SK-N-SH (cell line): Measurements from ENCODE around the gene DNAH11.
"Not testable (repeated sequence)": the region's sequence is repeated elsewhere in the genome, so short reads cannot be mapped to it uniquely, and the experiment has no call there.

Experiments
- CTCF ChIP-seq: fragments of 200-600 bp; sonication (generic); IDR thresholded peaks from 2 replicates; pipeline ENCODE4 v1.6.1; 2017; ENCODE audit warnings: antibody characterized with exemption, mild to moderate bottlenecking, moderate library complexity
- EP300 ChIP-seq, 2 experiments: IDR thresholded peaks; 2 replicates each; pipeline versions ENCODE4 v1.4.0 to v1.6.1; 2012; ENCODE audit warnings: borderline replicate concordance in 1 of 2, low read depth in 1 of 2, low read length in 1 of 2
- EZH2phosphoT487 ChIP-seq: fragments of 200-600 bp; sonication (generic); IDR thresholded peaks from 2 replicates; pipeline ENCODE4 v1.6.1; 2017; ENCODE audit warnings: low read depth, mixed run types, mild to moderate bottlenecking, antibody characterized with exemption, moderate library complexity, borderline replicate concordance
- FOXM1 ChIP-seq: IDR thresholded peaks from 2 replicates; pipeline ENCODE4 v1.4.0; 2012; ENCODE audit warnings: low read depth, mild to moderate bottlenecking
- GATA2 ChIP-seq: sonication (generic); formaldehyde crosslinking; IDR thresholded peaks from 2 replicates; pipeline ENCODE4 v1.5.0; 2020; ENCODE audit warnings: mild to moderate bottlenecking, missing genetic modification reagents
- MXI1 ChIP-seq: IDR thresholded peaks from 2 replicates; pipeline ENCODE4 v1.6.1; 2012; ENCODE audit warnings: mild to moderate bottlenecking, low read depth, low read length, improper control_type of control experiment
- PBX3 ChIP-seq: IDR thresholded peaks from 2 replicates; pipeline ENCODE4; 2012
- POLR2AphosphoS5 ChIP-seq: IDR thresholded peaks from 2 replicates; pipeline ENCODE4 v1.6.1; 2012; ENCODE audit warnings: low read depth, low read length
- SMC3 ChIP-seq: IDR thresholded peaks from 2 replicates; pipeline ENCODE4 v1.6.1; 2012; ENCODE audit warnings: low read depth, low read length, improper control_type of control experiment
- TEAD4 ChIP-seq: IDR thresholded peaks from 2 replicates; pipeline ENCODE4 v1.4.0; 2012; ENCODE audit warnings: mild to moderate bottlenecking, borderline replicate concordance; ENCODE audit not compliant: insufficient read depth
- USF1 ChIP-seq: IDR thresholded peaks from 2 replicates; pipeline ENCODE4 v1.4.0; 2012; ENCODE audit warnings: low read depth, borderline replicate concordance
- USF2 ChIP-seq: fragments of 150-350 bp; IDR thresholded peaks from 2 replicates; pipeline ENCODE4 v1.6.1; 2017; ENCODE audit warnings: antibody characterized with exemption, low read length, low read depth, borderline replicate concordance
- YY1 ChIP-seq: IDR thresholded peaks from 2 replicates; pipeline ENCODE4 v1.4.0; 2012; ENCODE audit warnings: low read depth, mild to moderate bottlenecking

- TF ChIP-seq EP300 (IDR thresholded peaks at IDR 0.05; ENCODE audit: borderline replicate concordance in 1 of 2, low read depth in 1 of 2, low read length in 1 of 2); CTCF; SMC3; POLR2AphosphoS5; PBX3; USF2; FOXM1; MXI1; YY1; GATA2 (CRISPR knock-in tag); EZH2phosphoT487; USF1; TEAD4: not testable (repeated sequence)
Observed at GRCh38 chr7:21883501-21883900, 340.7 kb downstream of the DNAH11 start.
